CD4-positive, alpha-beta T cell treated with Interferon alpha-2 for 1 hour (primary cell): ENCODE results near the gene MED7.

Experiments used
- DNase-seq, 2 donors: peaks; one replicate each; pipeline ENCODE4 v3.0.0-alpha.2; 2020 to 2022

The MED7 gene

DNA sequence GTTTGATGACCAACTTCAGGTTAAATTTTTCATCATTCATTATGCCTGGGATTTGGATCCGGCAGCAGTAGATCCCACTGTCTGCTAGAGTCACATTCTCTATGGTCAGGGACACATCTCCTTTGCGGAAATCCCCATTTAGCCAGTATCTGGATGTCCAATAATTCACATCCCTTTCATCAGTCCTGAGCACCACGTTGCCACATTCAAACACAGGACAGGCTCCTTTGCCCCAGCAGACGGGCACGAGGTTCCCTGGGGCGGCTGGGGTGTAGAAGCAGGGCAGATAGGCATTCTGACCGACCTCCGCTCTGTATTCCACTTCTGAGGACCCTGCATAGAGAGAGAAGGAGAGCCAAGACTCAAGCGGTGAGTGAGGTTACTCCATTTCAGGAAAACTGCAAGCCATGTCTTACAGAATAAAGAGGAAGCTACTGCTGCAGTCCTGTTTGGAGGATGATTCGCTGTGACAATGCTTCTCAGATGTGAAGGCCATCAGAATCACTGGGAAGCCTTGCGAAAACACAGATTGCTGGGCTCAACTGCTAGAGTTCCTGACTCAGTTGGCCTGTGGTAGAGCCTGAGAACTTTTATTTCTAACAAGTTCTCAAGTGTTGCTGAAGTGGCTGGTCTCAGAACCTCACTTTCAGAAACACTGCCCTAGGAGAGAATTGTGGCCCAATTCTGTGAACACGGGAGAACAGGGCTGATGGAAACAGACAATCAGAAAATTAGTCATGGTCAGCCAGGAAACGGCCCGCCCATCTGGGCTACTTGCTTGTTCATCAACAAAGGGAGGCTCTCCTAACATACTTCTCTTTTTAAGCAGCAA is 35.8 kb downstream of the MED7 start:
- peak; percentile 29 to 65 for DNase-seq

DNA sequence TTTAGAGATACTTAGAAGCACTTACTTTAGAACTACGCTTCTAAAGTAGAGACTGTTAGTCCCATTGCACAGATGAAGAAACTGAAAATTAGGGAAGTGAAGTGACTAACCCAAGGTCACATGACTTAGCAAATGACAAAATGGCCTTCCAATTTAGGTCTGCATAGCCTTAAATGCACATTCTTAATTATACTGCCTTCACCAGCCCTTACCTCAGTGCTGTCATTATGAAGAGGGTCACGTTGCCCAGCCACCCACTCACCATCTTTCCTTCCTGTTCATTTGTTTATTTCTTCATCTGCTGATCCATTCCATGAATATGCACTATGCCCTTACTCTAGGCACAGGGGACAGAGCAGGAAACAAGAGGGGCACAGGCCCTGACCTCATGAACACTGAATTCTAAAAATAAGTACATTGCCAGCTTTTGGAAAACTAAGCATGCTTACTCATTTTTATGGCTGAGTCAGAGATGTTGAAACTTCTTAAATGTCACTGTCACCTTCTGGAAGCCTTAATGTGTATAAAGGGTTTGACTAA is 42.5 kb downstream of the MED7 start:
- DNase-seq = peak in 1 of 2 donors; percentile 34

DNA sequence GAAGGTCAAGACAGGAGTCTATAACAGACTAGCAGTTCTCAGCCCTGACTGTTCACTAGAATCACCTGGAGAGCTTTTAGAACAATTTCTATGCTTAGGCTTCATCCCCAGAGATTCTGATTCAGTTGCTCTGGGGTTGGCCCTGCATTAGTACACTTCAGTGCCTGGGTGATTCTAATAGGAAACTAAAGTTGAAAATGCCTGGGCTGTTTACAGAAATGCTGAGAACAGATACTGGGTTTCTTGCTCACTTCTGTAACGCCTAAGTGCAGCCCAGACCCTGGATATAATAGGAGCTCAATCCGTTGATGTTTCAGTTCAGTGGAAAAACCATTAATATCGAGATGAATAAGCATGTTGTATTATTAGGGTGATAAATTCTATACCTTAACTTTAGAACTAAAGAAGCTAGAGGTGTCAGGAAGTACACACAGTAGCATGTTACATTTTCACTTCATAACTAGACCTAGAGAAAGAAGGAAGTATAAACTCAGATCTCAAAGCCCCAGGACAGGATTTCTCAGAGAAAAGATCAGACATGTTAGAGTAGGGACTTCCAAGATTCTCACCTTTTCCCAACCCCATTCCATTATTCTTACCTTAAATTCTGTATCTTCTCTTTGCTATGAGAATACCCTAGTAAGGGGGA is 54.2 kb downstream of the MED7 start:
- DNase-seq = no peak
